ENCODE data around the gene DDX10. TPM values are rescaled to one million over a fixed set of nuclear protein-coding genes. Genes with fewer than 3 reads are reported as not detected.
"Not testable (repeated sequence)": the region's sequence is repeated elsewhere in the genome, so short reads cannot be mapped to it uniquely, and the experiment has no call there.

Gene DDX10
- total RNA-seq, 1 experiment from 2014 or later = 23.3 TPM

- in situ Hi-C loops (cut with HindIII; ENCODE audit: low pct_unique_long_range_greater_than_20kb, low sequenced_read_pairs) = no loop called here
- peak; percentile 95 for DNase-seq (ENCODE audit: low read depth, low spot score)
Observed at GRCh38 chr11:108647701-108648527, 17.0 kb upstream of the DDX10 start.

DNA sequence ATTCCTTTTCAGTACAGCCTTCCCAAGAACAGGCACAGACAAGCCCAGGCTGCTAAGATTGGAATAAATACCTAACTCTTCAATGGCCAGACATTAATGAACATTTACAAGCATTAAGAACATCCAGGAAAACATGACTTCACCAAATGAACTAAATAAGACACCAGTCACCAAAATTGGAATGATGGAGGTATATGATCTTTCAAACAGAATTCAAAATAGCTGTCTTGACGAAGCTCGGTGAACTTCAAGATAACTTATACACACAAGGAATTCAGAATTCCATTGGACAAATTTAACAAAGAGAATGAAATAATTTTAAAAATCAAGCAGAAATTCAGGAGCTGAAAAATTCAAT is 16.4 kb upstream of the DDX10 start:
- in situ Hi-C loops (cut with HindIII; ENCODE audit: low pct_unique_long_range_greater_than_20kb, low sequenced_read_pairs) = no loop called here
- no peak for DNase-seq (ENCODE audit: low read depth, low spot score)

- in situ Hi-C loops (cut with HindIII; ENCODE audit: low pct_unique_long_range_greater_than_20kb, low sequenced_read_pairs) = not testable (repeated sequence)
Observed at GRCh38 chr11:108654100-108654499, 10.8 kb upstream of the DDX10 start.

GRCh38 chr11:108654994-108655631 is 9.8 kb upstream of the DDX10 start:
- peak; percentile 66 for DNase-seq (ENCODE audit: low read depth, low spot score)
- in situ Hi-C loops (cut with HindIII; ENCODE audit: low pct_unique_long_range_greater_than_20kb, low sequenced_read_pairs) = no loop called here

More at GRCh38 chr11:108654100-108654499, 10.8 kb upstream of the DDX10 start:
- not testable (repeated sequence) for DNase-seq (ENCODE audit: low read depth, low spot score)

DNA sequence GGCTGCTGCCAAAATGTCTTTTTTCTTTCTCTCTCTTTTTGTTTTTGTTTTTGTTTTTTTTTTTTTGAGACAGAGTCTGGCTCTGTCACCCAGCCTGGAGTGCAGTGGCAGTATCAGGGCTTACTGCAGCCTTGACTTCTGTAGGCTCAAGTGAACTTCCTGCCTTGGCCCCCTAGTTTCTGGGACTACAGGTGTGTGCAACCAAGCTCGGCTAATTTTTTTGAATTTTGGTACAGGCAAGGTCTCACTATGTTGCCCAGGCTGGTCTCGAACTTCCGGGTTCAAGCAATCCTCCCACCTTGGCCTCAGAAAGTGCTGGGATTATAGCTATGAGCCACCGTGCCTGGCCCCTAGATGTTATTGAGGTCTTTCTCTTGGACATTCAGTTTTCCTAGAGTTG is 2.2 kb upstream of the DDX10 start:
- in situ Hi-C loops (cut with HindIII; ENCODE audit: low pct_unique_long_range_greater_than_20kb, low sequenced_read_pairs) = no loop called here
- DNase-seq (ENCODE audit: low read depth, low spot score) = no peak

GRCh38 chr11:108663154-108663877 is 1.6 kb upstream of the DDX10 start:
- DNase-seq (ENCODE audit: low read depth, low spot score) = no peak
- in situ Hi-C loops (cut with HindIII; ENCODE audit: low pct_unique_long_range_greater_than_20kb, low sequenced_read_pairs) = no loop called here

DNA sequence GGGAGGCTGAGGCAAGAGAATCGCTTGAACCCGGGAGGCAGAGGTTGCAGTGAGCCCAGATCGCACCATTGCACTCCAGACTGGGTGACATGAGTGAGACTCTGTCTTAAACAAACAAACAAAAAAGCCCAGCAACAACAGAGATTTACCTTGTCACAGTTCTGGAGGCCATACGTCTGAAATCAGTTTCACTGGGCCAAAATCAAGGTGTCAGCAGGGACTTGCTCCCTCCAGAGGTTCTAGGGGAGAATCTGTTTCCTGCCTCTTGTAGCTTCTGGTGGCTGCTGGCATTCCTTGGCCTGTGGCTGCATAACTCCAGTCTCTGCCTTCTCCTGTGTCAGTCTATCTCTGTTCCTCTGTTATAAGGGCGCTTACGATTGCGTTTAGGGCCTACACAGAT is 1.5 kb downstream of the DDX10 start:
- in situ Hi-C loops (cut with HindIII; ENCODE audit: low pct_unique_long_range_greater_than_20kb, low sequenced_read_pairs) = no loop called here
- no peak for DNase-seq (ENCODE audit: low read depth, low spot score)

DNA sequence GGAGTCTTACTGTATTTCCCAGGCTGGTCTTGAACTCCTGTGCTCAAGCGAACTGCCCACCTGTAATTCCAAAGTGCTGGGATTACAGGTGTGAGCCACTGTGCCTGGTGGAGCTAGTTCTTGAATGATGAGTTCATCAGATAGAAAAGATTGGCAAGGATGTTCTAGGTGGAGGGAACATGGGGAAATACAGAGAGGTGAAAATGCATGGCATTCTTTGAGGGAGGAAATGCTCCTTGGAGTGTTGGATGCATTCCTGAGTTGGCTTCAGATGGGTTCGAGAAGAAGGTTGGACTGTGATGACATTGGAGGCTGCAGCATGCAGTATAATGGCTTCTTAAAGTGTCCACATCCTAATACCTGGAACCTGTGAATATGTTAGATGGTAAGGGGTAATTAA is 4.4 kb downstream of the DDX10 start:
- in situ Hi-C loops (cut with HindIII; ENCODE audit: low pct_unique_long_range_greater_than_20kb, low sequenced_read_pairs) = no loop called here
- no peak for DNase-seq (ENCODE audit: low read depth, low spot score)

GRCh38 chr11:108669711-108670110 is 4.8 kb downstream of the DDX10 start:
- in situ Hi-C loops (cut with HindIII; ENCODE audit: low pct_unique_long_range_greater_than_20kb, low sequenced_read_pairs) = no loop called here
- no peak for DNase-seq (ENCODE audit: low read depth, low spot score)

DNA sequence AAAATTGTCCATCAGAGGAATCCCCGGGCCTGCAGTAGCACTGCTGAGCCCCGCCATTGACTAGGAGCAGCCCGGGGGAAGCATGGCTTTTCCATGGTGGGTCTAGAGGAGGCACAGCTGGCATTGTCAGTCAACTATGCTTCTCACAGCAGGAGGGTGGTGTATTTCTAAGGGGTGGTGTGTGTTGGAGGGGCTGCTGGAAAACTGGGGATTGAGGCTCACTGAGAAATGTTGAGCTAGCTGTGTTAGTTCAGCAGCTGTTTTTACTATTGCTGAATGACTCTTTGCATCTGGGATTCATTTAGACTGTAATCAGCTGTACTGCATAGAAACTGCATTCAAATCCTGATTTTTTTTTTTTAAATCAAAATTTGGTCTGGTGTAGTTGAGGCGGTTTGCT is 5.6 kb downstream of the DDX10 start:
- in situ Hi-C loops (cut with HindIII; ENCODE audit: low pct_unique_long_range_greater_than_20kb, low sequenced_read_pairs) = no loop called here
- DNase-seq (ENCODE audit: low read depth, low spot score) = no peak

DNA sequence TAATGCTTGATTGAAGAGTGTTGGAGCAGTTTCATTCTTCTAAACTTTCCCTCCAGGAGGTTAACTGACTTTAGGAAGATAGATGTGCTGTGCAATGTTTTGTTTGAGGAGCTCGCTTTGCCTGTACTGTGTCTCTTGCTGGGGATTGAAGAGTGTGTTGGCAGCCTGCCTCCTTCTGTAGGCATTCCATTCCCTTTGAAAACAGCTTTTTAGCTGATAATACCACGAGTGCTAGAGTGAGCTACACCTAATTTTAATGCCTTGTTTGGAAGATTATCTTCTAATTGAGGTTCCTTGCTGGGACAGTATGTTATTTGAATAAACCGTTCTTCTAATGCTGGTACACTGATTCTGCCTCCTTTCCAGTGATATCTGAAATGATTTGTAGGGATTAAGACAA is 7.2 kb downstream of the DDX10 start:
- DNase-seq (ENCODE audit: low read depth, low spot score) = no peak
- in situ Hi-C loops (cut with HindIII; ENCODE audit: low pct_unique_long_range_greater_than_20kb, low sequenced_read_pairs) = no loop called here

DNA sequence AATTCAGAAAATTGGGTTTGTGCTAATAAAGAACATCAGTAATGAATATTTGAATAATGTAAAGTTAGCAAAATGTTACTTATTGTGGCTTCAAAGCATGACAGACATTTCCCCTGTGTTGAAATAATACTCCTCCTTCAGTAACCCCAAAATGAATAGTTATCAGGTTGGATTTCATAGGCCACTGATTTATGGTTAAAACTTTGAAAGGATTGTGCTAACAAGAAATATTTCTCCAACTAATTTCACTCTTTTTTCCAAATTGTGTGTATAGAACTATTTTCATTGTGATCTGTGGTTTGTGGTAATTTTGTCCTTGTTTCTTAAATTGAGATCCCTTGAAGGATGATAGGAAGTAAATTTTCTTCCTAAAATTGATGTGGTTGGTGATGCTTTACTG is 7.9 kb downstream of the DDX10 start:
- no peak for DNase-seq (ENCODE audit: low read depth, low spot score)
- in situ Hi-C loops (cut with HindIII; ENCODE audit: low pct_unique_long_range_greater_than_20kb, low sequenced_read_pairs) = no loop called here

GRCh38 chr11:108679045-108679444 is 14.2 kb downstream of the DDX10 start:
- in situ Hi-C loops (cut with HindIII; ENCODE audit: low pct_unique_long_range_greater_than_20kb, low sequenced_read_pairs) = no loop called here
- no peak for DNase-seq (ENCODE audit: low read depth, low spot score)

DNA sequence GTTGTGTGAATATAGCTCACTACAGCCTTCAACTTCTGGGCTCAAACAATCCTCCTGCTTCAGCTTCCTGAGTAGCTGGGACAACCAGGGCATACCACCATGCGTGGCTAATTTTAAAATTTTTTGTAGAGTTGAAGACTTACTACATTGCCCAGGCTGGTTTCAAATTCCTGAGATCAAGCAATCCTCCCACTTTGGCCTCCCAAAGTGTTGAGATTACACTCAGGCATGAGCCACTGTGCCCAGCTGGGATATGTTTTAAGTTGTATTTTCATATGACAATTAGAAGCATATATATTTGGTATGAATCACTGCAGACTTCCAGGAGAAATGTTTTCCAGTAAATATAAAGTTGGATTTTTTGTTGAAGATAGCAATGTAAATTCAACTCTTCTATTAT is 15.4 kb downstream of the DDX10 start:
- no peak for DNase-seq (ENCODE audit: low read depth, low spot score)
- in situ Hi-C loops (cut with HindIII; ENCODE audit: low pct_unique_long_range_greater_than_20kb, low sequenced_read_pairs) = no loop called here

GRCh38 chr11:108685419-108686130 is 20.7 kb downstream of the DDX10 start:
- in situ Hi-C loops (cut with HindIII; ENCODE audit: low pct_unique_long_range_greater_than_20kb, low sequenced_read_pairs) = no loop called here

DNA sequence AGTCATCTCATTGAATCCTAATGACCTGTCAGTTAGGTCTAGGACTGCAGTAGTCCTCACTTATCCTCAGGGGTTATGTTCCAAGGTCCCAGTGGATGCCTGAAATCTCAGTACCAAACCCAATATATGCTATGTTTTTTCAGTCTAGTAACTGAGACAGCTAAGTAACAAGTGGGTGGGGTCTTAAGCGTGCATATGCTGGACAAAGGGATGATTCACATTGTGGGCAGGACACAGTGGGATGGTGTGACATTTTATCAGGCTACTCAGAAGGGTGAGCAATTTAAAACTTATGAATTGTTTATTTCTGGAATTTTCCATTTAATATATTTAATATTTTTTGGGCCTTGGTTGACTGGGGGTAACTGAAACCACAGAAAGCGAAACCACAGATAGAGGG is 29.0 kb downstream of the DDX10 start:
- no peak for DNase-seq (ENCODE audit: low read depth, low spot score)
- in situ Hi-C loops (cut with HindIII; ENCODE audit: low pct_unique_long_range_greater_than_20kb, low sequenced_read_pairs) = no loop called here

More at GRCh38 chr11:108685419-108686130, 20.7 kb downstream of the DDX10 start:
- no peak for DNase-seq (ENCODE audit: low read depth, low spot score)

GRCh38 chr11:108694846-108695245 is 30.0 kb downstream of the DDX10 start:
- no peak for DNase-seq (ENCODE audit: low read depth, low spot score)
- in situ Hi-C loops (cut with HindIII; ENCODE audit: low pct_unique_long_range_greater_than_20kb, low sequenced_read_pairs) = no loop called here

DNA sequence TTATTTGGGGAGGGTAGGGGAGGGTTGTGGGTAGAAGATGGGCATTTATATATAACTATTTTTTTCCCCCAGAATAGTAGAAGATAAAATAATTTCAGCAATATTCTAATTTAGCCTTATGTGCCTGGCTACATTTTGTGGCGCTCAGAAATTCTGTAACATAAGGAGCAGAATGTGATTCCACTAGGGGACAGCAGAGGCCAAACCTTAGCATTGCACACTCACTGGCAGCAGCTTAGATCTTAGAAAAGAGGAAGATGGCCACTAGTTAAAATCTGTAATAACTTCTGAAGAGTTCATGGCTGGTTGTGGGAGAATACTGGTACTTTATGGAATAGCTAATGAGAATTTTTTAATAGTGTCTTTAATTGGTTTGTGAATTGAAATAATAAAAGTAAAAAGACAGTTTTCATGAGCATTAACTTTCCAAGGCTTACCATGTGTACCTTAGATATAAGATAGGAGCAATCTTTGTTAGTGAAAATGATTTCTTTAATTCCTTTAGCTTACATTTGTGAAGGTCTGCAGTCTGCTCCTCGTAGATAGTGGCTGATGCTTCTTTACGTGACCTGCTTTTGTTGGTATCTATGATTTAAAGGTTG is 33.1 kb downstream of the DDX10 start:
- in situ Hi-C loops (cut with HindIII; ENCODE audit: low pct_unique_long_range_greater_than_20kb, low sequenced_read_pairs) = no loop called here
- peak; percentile 73 for DNase-seq (ENCODE audit: low read depth, low spot score)
